Osteocyte (in vitro differentiated cells): ENCODE measurements around the gene MAP3K20. TPM values are rescaled to one million over a fixed set of nuclear protein-coding genes. Genes with fewer than 3 reads are reported as not detected.

Source experiments
- DNase-seq: peaks from one replicate; pipeline ENCODE4 v3.0.0; 2021; ENCODE audit warnings: mixed read lengths; ENCODE audit not compliant: unreplicated experiment; ENCODE audit errors: extremely low spot score
- H3K27ac Mint-ChIP-seq: one replicate; pipeline ENCODE4 v1.8.0; 2021; ENCODE audit warnings: mild to moderate bottlenecking, mixed read lengths; ENCODE audit not compliant: unreplicated experiment
- H3K27me3 Mint-ChIP-seq: one replicate; pipeline ENCODE4 v1.8.0; 2021; ENCODE audit warnings: mixed read lengths; ENCODE audit not compliant: unreplicated experiment
- H3K36me3 Mint-ChIP-seq: one replicate; pipeline ENCODE4 v1.8.0; 2021; ENCODE audit warnings: mixed read lengths; ENCODE audit not compliant: unreplicated experiment
- H3K4me1 Mint-ChIP-seq: one replicate; pipeline ENCODE4 v1.8.0; 2021; ENCODE audit warnings: mixed read lengths; ENCODE audit not compliant: unreplicated experiment
- H3K4me3 Mint-ChIP-seq: one replicate; pipeline ENCODE4 v1.8.0; 2021; ENCODE audit warnings: mild to moderate bottlenecking, moderate library complexity, mixed read lengths; ENCODE audit not compliant: unreplicated experiment
- H3K9me3 Mint-ChIP-seq: one replicate; pipeline ENCODE4 v1.8.0; 2021; ENCODE audit warnings: mixed read lengths; ENCODE audit not compliant: unreplicated experiment
- CTCF ChIP-seq: fragments of 200-600 bp; sonication (generic); IDR thresholded peaks from 2 replicates; pipeline ENCODE4 v1.5.0; 2021; ENCODE audit warnings: antibody characterized with exemption, mild to moderate bottlenecking, moderate library complexity
- total RNA-seq: library from RNA; stranded (reverse); gene quantifications from 2 replicates; pipeline ENCODE4 v1.2.1, GENCODE V29; 2021

The MAP3K20 gene
- total RNA-seq, 1 donor from 2014 or later, result 57.4 TPM

GRCh38 chr2:173095356-173095755, 19.7 kb downstream of the MAP3K20 start:
- H3K27ac Mint-ChIP-seq, result no peak overlapping the region
- H3K27me3 Mint-ChIP-seq, result no peaks in the 10 kb centered on the region
- H3K9me3 Mint-ChIP-seq, result no peaks in the 10 kb centered on the region
- TF ChIP-seq CTCF, result no peak
- H3K4me3 Mint-ChIP-seq, result no peak overlapping the region
- DNase-seq, result no peak
- H3K4me1 Mint-ChIP-seq, result peaks cover 8% of the 10 kb centered on the region
- H3K36me3 Mint-ChIP-seq, result peaks cover 18% of the 10 kb centered on the region

- Mint-ChIP-seq H3K27ac (no peak overlapping the region), H3K4me1 (no peaks in the 10 kb centered on the region), H3K4me3 (no peak overlapping the region), H3K27me3 (no peaks in the 10 kb centered on the region), H3K9me3 (no peaks in the 10 kb centered on the region), H3K36me3 (peaks cover 7% of the 10 kb centered on the region)
- no peak for TF ChIP-seq CTCF
- DNase-seq, result no peak
Measured at GRCh38 chr2:173099271-173099670, 23.6 kb downstream of the MAP3K20 start.

- H3K4me1 Mint-ChIP-seq, result no peaks in the 10 kb centered on the region
- H3K4me3 Mint-ChIP-seq, result no peak overlapping the region
- peaks cover 7% of the 10 kb centered on the region for H3K36me3 Mint-ChIP-seq
- no peaks in the 10 kb centered on the region for H3K9me3 Mint-ChIP-seq
- TF ChIP-seq CTCF, result no peak
- no peaks in the 10 kb centered on the region for H3K27me3 Mint-ChIP-seq
- no peak for DNase-seq
- no peak overlapping the region for H3K27ac Mint-ChIP-seq
Measured at GRCh38 chr2:173099804-173100203, 24.2 kb downstream of the MAP3K20 start.

DNA sequence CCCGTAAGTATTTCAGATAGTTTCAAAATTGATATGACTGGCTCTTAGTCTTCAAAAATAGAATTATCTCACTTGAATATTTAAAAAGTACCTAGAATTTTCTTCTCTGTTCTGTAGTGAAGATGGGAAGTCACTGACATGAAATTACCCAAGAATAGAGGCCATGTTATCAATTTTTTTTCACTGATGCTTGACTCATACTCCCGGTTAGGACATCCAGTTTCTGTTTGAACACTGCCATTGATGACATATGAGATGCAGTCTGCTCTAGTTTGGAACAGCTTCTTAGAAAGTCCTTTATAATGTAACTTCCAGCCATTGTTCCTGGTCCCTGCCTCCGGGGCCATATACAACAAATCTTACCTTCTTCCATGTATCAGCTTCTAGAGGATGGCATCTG, 26.0 kb downstream of the MAP3K20 start:
- no peak for DNase-seq
- H3K9me3 Mint-ChIP-seq, result no peaks in the 10 kb centered on the region
- H3K27ac Mint-ChIP-seq, result no peak overlapping the region
- H3K4me3 Mint-ChIP-seq, result no peak overlapping the region
- no peak for TF ChIP-seq CTCF
- peaks cover 2% of the 10 kb centered on the region for H3K4me1 Mint-ChIP-seq
- no peaks in the 10 kb centered on the region for H3K27me3 Mint-ChIP-seq
- H3K36me3 Mint-ChIP-seq, result peaks cover 4% of the 10 kb centered on the region

- DNase-seq, result no peak
- peaks cover 2% of the 10 kb centered on the region for H3K36me3 Mint-ChIP-seq
- TF ChIP-seq CTCF, result no peak
- H3K4me3 Mint-ChIP-seq, result no peak overlapping the region
- H3K27ac Mint-ChIP-seq, result no peak overlapping the region
- H3K27me3 Mint-ChIP-seq, result no peaks in the 10 kb centered on the region
- H3K9me3 Mint-ChIP-seq, result no peaks in the 10 kb centered on the region
- peaks cover 19% of the 10 kb centered on the region for H3K4me1 Mint-ChIP-seq
Measured at GRCh38 chr2:173104156-173104555, 28.5 kb downstream of the MAP3K20 start.
